Sigmoid colon (tissue), 7 donors: Measurements from ENCODE around the gene MAP3K3. TPM values are rescaled to one million over a fixed set of nuclear protein-coding genes. Genes with fewer than 3 reads are reported as not detected.
A peak's percentile ranks its signal among the peaks of the same experiment; 100 is the strongest.

Experiments
- DNase-seq: peaks from one replicate; pipeline ENCODE4 v3.0.0-alpha.2; 2019
- H3K27ac ChIP-seq, 4 donors: fragments of 200-600 bp; sonication (generic); one replicate each; pipeline ENCODE4 v1.5.1; 2016 to 2019; ENCODE audit warnings: mild to moderate bottlenecking in 1 of 4
- H3K27me3 ChIP-seq, 3 donors: fragments of 200-600 bp; sonication (generic); one replicate each; pipeline ENCODE4 v1.5.1; 2019; ENCODE audit warnings: mild to moderate bottlenecking in 1 of 3
- H3K36me3 ChIP-seq, 4 donors: fragments of 200-600 bp; sonication (generic); one replicate each; pipeline ENCODE4 v1.5.1; 2016 to 2019
- H3K4me1 ChIP-seq, 4 donors: fragments of 200-600 bp; sonication (generic); one replicate each; pipeline ENCODE4 v1.5.1; 2017 to 2019
- H3K4me3 ChIP-seq, 4 donors: fragments of 200-600 bp; sonication (generic); one replicate each; pipeline ENCODE4 v1.5.1; 2017 to 2019; ENCODE audit warnings: mild to moderate bottlenecking in 2 of 4, moderate library complexity in 1 of 4
- H3K9me3 ChIP-seq, 4 donors: fragments of 200-600 bp in 3 of 4; sonication (generic) in 3 of 4; one replicate each; pipeline versions ENCODE4 v1.5.1 to v1.6.1; 2013 to 2019
- EP300 ChIP-seq, 4 donors: sonication (generic); formaldehyde crosslinking; IDR thresholded peaks; one replicate each; pipeline ENCODE4 v1.6.1; 2017; ENCODE audit warnings: antibody characterized with exemption in 4 of 4
- POLR2A ChIP-seq, 2 donors: fragments of 450-650 bp; IDR thresholded peaks; one replicate each; pipeline ENCODE4 v1.6.1; 2016; ENCODE audit warnings: antibody characterized with exemption in 2 of 2, mild to moderate bottlenecking in 2 of 2, moderate library complexity in 2 of 2
- POLR2AphosphoS5 ChIP-seq, 4 donors: sonication (generic); formaldehyde crosslinking; IDR thresholded peaks; one replicate each; pipeline ENCODE4 v1.6.1; 2017; ENCODE audit warnings: antibody characterized with exemption in 4 of 4
- WGBS, 2 donors: extraction: QIAGEN DNeasy Blood & Tissue Kit; methylation state at CpG; one replicate each; pipeline ENCODE4 v1.1.7; 2013; 5-methylcytosine and 5-hydroxymethylcytosine counted together
- intact Hi-C: fragments of 100-400 bp; cut with DNase I; formaldehyde crosslinking; loops from one replicate; pipeline ENCODE4 v1.15.1; 2023
- polyA plus RNA-seq, 3 donors: library from polyadenylated mRNA; stranded (reverse); fragments of 200-250 nt; gene quantifications; one replicate each; pipeline ENCODE4 v1.2.3, GENCODE V29; 2013
- total RNA-seq, 4 donors: library from RNA; depleted of rRNA; stranded (reverse); fragments of >200 nt; gene quantifications; one replicate each; pipeline ENCODE4 v1.1.0, GENCODE V29; 2016
- TF ChIP-seq, protein P1 (sequence below), 4 experiments: fragments of 450-650 bp in 3 of 4; fragments of 200-600 bp in 1 of 4; IDR thresholded peaks; one replicate each; pipeline ENCODE4 v1.5.1; 2016 to 2019; ENCODE audit warnings: antibody characterized with exemption in 4 of 4, mild to moderate bottlenecking in 3 of 4, moderate library complexity in 2 of 4
- donor health status: healthy with polysubstance abuse.
- donor health status: Bipolar disorder and iron deficiency.
- donor health status: healthy.

MAP3K3 gene
- total and polyA plus RNA-seq, 7 donors: 4.4 to 68.7 (median 51.5) TPM

DNA sequence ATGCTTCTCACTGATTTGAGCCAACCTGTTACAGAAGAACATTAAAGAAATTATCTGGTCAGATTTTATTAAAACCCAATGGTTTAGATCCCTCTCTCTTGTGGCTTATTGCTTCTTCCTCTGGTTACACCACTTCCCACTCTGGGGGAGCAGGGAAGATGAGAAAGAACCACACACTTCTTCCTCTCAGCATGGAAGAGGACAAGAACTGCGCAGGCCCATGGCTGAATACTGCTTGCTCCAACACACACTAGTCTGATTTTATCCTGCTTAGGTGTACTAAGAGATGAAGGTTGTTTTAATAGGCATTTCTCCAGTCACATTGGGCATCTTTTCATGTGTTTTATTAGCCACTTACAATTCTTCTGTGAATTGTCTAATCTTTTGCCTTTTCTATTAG is 27.6 kb downstream of the MAP3K3 start:
- intact Hi-C loops: no loop called here

DNA sequence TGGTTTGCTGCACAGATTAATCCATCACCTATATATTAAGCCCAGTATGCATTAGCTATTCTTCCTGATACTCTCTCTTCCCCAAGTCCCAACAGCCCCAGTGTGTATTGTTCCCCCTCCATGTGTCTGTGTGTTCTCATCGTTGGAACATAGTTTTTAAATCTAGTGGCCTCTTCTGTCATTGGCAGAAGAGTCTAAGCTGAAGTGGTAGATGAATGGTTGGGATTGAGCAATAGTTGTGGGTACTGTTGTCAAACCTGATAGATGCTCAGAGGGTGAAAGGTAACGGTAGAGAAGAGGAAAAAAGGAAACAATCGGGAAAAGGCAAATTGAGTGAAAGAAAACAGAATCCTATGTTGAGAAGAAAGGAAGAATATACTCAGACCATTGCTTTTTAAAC is 29.9 kb downstream of the MAP3K3 start:
- DNase-seq: no peak
- Histone ChIP-seq H3K4me1 (peaks cover 0 to 28% (median 23%) of the 10 kb centered on the region in 4 donors), H3K9me3 (no peaks in the 10 kb centered on the region), H3K27me3 (no peaks in the 10 kb centered on the region), H3K27ac (peak overlapping the region in 2 of 4 donors; percentile 14 to 49), H3K4me3 (no peak overlapping the region), H3K36me3 (peaks cover 0 to 51% (median 4%) of the 10 kb centered on the region in 4 donors)
- no peak for TF ChIP-seq POLR2A (IDR thresholded peaks at IDR 0.05)
- no peak for TF ChIP-seq EP300 (IDR thresholded peaks at IDR 0.05)
- TF ChIP-seq, protein P1, sequence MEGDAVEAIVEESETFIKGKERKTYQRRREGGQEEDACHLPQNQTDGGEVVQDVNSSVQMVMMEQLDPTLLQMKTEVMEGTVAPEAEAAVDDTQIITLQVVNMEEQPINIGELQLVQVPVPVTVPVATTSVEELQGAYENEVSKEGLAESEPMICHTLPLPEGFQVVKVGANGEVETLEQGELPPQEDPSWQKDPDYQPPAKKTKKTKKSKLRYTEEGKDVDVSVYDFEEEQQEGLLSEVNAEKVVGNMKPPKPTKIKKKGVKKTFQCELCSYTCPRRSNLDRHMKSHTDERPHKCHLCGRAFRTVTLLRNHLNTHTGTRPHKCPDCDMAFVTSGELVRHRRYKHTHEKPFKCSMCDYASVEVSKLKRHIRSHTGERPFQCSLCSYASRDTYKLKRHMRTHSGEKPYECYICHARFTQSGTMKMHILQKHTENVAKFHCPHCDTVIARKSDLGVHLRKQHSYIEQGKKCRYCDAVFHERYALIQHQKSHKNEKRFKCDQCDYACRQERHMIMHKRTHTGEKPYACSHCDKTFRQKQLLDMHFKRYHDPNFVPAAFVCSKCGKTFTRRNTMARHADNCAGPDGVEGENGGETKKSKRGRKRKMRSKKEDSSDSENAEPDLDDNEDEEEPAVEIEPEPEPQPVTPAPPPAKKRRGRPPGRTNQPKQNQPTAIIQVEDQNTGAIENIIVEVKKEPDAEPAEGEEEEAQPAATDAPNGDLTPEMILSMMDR (IDR thresholded peaks at IDR 0.05): no peak
- WGBS, 2 donors: 80 to 86% methylated on average over 3 of the region's 3 CpGs
- intact Hi-C loops: no loop called here

More for the DNA sequence above, 27.6 kb downstream of the MAP3K3 start:
- DNase-seq: no peak
- TF ChIP-seq POLR2AphosphoS5 (IDR thresholded peaks at IDR 0.05) (no peak), POLR2A (IDR thresholded peaks at IDR 0.05) (no peak), EP300 (IDR thresholded peaks at IDR 0.05) (no peak)
- TF ChIP-seq, protein P1 (IDR thresholded peaks at IDR 0.05): no peak
- no peaks in the 10 kb centered on the region for H3K27me3 ChIP-seq
- H3K36me3 ChIP-seq: peaks cover 0 to 47% (median 9%) of the 10 kb centered on the region in 4 donors
- no peak overlapping the region for H3K4me3 ChIP-seq
- peaks cover 0 to 49% (median 41%) of the 10 kb centered on the region in 4 donors for H3K4me1 ChIP-seq
- no peak overlapping the region for H3K27ac ChIP-seq
- WGBS, 2 donors: 71 to 90% methylated on average over 1 of the region's 1 CpG
- H3K9me3 ChIP-seq: no peaks in the 10 kb centered on the region

DNA sequence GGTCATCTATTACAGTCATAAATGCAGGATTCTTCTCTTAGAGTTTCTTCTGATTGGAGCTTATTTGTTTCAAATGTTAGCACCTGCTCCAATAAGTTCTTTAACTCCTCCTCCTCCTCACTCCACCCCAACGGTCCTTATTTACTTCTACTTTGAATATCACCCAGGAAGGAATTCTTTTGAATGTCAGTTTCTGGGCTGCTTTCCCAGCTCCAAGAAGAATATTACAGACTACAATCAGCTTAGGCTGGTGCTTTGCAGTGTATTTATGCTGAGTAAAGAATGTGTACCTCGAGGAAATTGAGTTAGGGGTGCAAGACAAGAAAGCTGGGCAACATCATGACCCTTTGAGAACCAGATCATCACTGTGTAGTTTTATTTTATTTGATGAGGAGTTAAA is 30.8 kb downstream of the MAP3K3 start:
- H3K9me3 ChIP-seq: no peaks in the 10 kb centered on the region
- WGBS, 2 donors: 8 to 46% methylated on average over 2 of the region's 2 CpGs
- peaks cover 0 to 19% (median 16%) of the 10 kb centered on the region in 4 donors for H3K4me1 ChIP-seq
- H3K27ac ChIP-seq: peak overlapping the region in 3 of 4 donors; percentile 11 to 49 (median 14)
- H3K36me3 ChIP-seq: peaks cover 0 to 56% (median 6%) of the 10 kb centered on the region in 4 donors
- no peak overlapping the region for H3K4me3 ChIP-seq
- no peak for DNase-seq
- intact Hi-C loops: no loop called here
- no peaks in the 10 kb centered on the region for H3K27me3 ChIP-seq
- TF ChIP-seq POLR2A (IDR thresholded peaks at IDR 0.05): no peak
- TF ChIP-seq EP300 (IDR thresholded peaks at IDR 0.05): no peak
- TF ChIP-seq, protein P1 (IDR thresholded peaks at IDR 0.05): no peak
- TF ChIP-seq POLR2AphosphoS5 (IDR thresholded peaks at IDR 0.05): no peak

DNA sequence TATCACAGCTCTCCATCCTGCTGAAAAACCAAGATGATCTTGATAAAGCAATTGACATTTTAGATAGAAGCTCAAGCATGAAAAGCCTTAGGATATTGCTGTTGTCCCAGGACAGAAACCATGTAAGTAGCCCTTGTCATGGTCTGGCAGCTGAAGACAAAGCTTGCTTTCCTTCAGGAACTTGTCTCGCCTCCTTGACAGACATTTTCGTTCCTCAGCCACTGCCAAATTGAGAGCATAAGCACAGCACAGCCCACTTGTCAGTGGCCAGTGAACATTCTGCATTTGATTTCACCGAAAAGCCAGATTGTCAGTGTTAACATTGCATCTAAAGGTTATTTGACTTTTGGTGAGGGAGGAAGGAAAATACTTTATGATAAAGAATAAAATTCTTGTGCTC is 35.6 kb downstream of the MAP3K3 start:
- Histone ChIP-seq H3K4me3 (no peak overlapping the region), H3K27me3 (no peaks in the 10 kb centered on the region), H3K9me3 (no peaks in the 10 kb centered on the region), H3K36me3 (peaks cover 7 to 95% (median 26%) of the 10 kb centered on the region in 4 donors), H3K27ac (no peak overlapping the region), H3K4me1 (peaks cover 0 to 19% (median 9%) of the 10 kb centered on the region in 4 donors)
- no peak for DNase-seq
- intact Hi-C loops: no loop called here
- no peak for TF ChIP-seq EP300 (IDR thresholded peaks at IDR 0.05)
- no peak for TF ChIP-seq POLR2AphosphoS5 (IDR thresholded peaks at IDR 0.05)
- TF ChIP-seq, protein P1 (IDR thresholded peaks at IDR 0.05): no peak
- no peak for TF ChIP-seq POLR2A (IDR thresholded peaks at IDR 0.05)
- 93 to 94% methylated on average over 3 of the region's 3 CpGs for WGBS, 2 donors

DNA sequence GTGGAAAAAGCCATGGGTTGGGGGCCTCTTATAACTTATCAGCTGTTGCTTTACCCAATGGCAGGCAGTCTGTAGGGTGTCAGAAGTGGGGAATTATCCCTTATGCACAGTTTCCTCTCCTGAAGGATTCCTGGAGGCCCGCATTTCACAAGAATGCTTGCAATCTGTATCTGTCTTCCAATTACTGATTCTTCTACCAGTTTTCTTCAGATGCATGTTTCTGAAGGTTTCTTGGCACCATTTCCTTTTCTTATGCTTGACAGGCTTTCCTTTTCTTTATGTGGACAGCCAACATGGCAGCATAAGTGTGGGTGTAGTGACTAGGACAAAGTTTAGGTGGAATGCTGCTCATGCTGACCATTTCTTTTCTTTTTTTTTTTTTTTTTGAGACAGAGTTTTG is 36.1 kb downstream of the MAP3K3 start:
- intact Hi-C loops: no loop called here
- peaks cover 0 to 13% (median 5%) of the 10 kb centered on the region in 4 donors for H3K4me1 ChIP-seq
- no peaks in the 10 kb centered on the region for H3K9me3 ChIP-seq
- peaks cover 7 to 95% (median 31%) of the 10 kb centered on the region in 4 donors for H3K36me3 ChIP-seq
- WGBS, 2 donors: 96 to 100% methylated on average over 1 of the region's 1 CpG
- DNase-seq: no peak
- TF ChIP-seq, protein P1 (IDR thresholded peaks at IDR 0.05): no peak
- TF ChIP-seq POLR2AphosphoS5 (IDR thresholded peaks at IDR 0.05) (no peak), POLR2A (IDR thresholded peaks at IDR 0.05) (no peak), EP300 (IDR thresholded peaks at IDR 0.05) (no peak)
- H3K27me3 ChIP-seq: no peaks in the 10 kb centered on the region
- H3K4me3 ChIP-seq: no peak overlapping the region
- no peak overlapping the region for H3K27ac ChIP-seq
